ENCODE results near the gene CCND1.

Gene CCND1

DNA sequence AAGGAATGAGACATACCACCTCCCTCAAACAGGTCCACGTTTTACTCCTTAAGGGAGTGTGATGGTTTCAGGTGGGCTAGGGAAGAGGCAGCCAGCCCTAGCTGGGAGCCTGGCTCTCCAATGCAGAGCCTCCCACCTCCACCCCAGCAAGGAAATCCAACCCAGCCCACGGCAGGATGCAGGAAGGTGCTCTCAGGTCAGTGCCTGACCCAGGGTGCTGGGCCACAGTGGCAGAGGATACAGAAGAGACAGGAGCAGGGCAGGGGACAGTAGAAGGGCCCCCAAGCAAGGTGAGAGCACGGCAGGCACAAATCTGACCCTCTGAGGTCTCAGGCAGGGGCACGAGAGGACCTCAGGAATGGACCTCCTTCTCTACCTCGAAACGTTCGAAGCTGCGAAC lies 26.9 kb upstream of the CCND1 start:
- H2BK12ac ChIP-seq (ENCODE audit: low read length): no peak overlapping the region
- H3K4me2 ChIP-seq (ENCODE audit: insufficient read depth, low read length, poor library complexity, severe bottlenecking): no peak overlapping the region
- H4K8ac ChIP-seq (ENCODE audit: low read depth, low read length): no peak overlapping the region
- no peak overlapping the region for H3K23ac ChIP-seq (ENCODE audit: low read depth, low read length, poor library complexity)
- no peaks in the 10 kb centered on the region for H3K36me3 ChIP-seq (replicated peaks in 1 of 2; ENCODE audit: control insufficient read depth in 2 of 2, insufficient read depth in 2 of 2, low read length in 2 of 2)
- no peak overlapping the region for H2BK15ac ChIP-seq (ENCODE audit: low read length)
- H3K4me1 ChIP-seq (ENCODE audit: control insufficient read depth in 2 of 2, insufficient read depth in 1 of 2, low read depth in 1 of 2, low read length in 2 of 2): peaks cover 0 to 3% of the 10 kb centered on the region in 2 donors
- H3K9ac ChIP-seq (ENCODE audit: low read depth, low read length, poor library complexity): no peak overlapping the region
- no peaks in the 10 kb centered on the region for H3K79me1 ChIP-seq (ENCODE audit: low read depth, low read length)
- no peak overlapping the region for H2AK5ac ChIP-seq (ENCODE audit: low read depth, low read length)
- no peak overlapping the region for H2AFZ ChIP-seq (ENCODE audit: low read length)
- no peak for DNase-seq (ENCODE audit: low spot score)
- H3K9me3 ChIP-seq (replicated peaks in 1 of 2; ENCODE audit: control insufficient read depth in 2 of 2, insufficient read depth in 1 of 2, low read depth in 1 of 2, low read length in 2 of 2): peaks cover 3 to 7% of the 10 kb centered on the region in 2 donors
- H3K27ac ChIP-seq (replicated peaks; ENCODE audit: low read length): no peak overlapping the region
- no peak overlapping the region for H2BK120ac ChIP-seq (ENCODE audit: low read depth, low read length)
- H3K27me3 ChIP-seq (ENCODE audit: control insufficient read depth in 3 of 3, insufficient read depth in 3 of 3, low read depth in 1 of 3, low read length in 3 of 3): no peaks in the 10 kb centered on the region
- H3K4me3 ChIP-seq (ENCODE audit: low read length in 2 of 2): no peak overlapping the region
- WGBS, 2 donors (ENCODE audit: extremely low coverage in 2 of 2, insufficient read length in 2 of 2, insufficient replicate concordance in 1 of 2): no CpG with 5 or more reads among the region's 8 CpGs
- H3K14ac ChIP-seq (ENCODE audit: low read length): no peak overlapping the region
- H4K91ac ChIP-seq (ENCODE audit: low read depth, low read length, poor library complexity): no peak overlapping the region
- no peak overlapping the region for H3K18ac ChIP-seq (ENCODE audit: low read length)
- no peak overlapping the region for H3K4ac ChIP-seq (ENCODE audit: low read length)
- H2BK5ac ChIP-seq (ENCODE audit: low read length): no peak overlapping the region

DNA sequence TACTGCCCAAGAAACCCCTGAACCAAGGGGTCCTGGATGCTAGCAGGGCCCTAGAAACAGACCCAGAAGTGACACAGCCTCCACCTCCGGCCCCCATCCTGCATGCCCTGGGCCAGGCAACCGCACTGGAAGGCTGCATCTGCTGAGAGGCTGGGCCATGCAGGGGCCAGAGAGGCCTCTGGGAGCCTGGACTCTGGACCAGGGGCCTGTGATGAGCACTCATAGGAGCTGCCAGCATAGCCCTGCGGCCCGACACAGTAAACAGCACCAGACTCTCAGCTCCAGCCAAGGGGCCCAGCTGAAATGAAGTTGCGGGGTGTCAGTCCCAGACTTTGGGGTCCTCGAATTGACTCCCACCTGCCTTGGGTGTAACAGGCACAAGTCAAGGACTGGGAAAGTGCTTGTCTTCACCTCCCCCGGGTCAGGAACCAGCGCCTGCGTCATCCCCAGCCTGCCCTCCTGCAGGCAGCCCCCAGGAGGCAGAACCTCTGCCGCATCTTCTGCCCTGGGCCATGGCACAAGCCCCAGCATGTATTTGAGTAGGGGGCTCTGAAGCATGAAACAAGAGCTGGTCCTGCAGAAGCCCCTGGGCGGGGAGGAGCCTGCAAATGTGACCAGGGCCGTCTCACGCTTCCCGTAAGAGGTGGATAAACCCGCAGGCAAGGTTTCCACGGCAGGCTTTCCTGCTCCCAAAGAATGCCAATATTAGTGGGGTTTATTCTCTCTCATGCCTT lies 25.2 kb upstream of the CCND1 start:
- Histone ChIP-seq H2BK15ac (ENCODE audit: low read length) (no peak overlapping the region), H3K36me3 (replicated peaks in 1 of 2; ENCODE audit: control insufficient read depth in 2 of 2, insufficient read depth in 2 of 2, low read length in 2 of 2) (no peaks in the 10 kb centered on the region), H3K9me3 (replicated peaks in 1 of 2; ENCODE audit: control insufficient read depth in 2 of 2, insufficient read depth in 1 of 2, low read depth in 1 of 2, low read length in 2 of 2) (no peaks in the 10 kb centered on the region), H3K27me3 (ENCODE audit: control insufficient read depth in 3 of 3, insufficient read depth in 3 of 3, low read depth in 1 of 3, low read length in 3 of 3) (no peaks in the 10 kb centered on the region), H3K4me2 (ENCODE audit: insufficient read depth, low read length, poor library complexity, severe bottlenecking) (no peak overlapping the region), H3K4ac (ENCODE audit: low read length) (peak overlapping the region; percentile 29), H3K14ac (ENCODE audit: low read length) (peak overlapping the region; percentile 86), H2BK120ac (ENCODE audit: low read depth, low read length) (peak overlapping the region; percentile 73), H4K8ac (ENCODE audit: low read depth, low read length) (peak overlapping the region; percentile 49), H3K4me3 (ENCODE audit: low read length in 2 of 2) (no peak overlapping the region), H4K91ac (ENCODE audit: low read depth, low read length, poor library complexity) (no peak overlapping the region), H3K27ac (replicated peaks; ENCODE audit: low read length) (no peak overlapping the region), H3K79me1 (ENCODE audit: low read depth, low read length) (no peaks in the 10 kb centered on the region), H3K9ac (ENCODE audit: low read depth, low read length, poor library complexity) (no peak overlapping the region), H3K23ac (ENCODE audit: low read depth, low read length, poor library complexity) (peak overlapping the region; percentile 36), H3K18ac (ENCODE audit: low read length) (peak overlapping the region; percentile 58), H3K4me1 (ENCODE audit: control insufficient read depth in 2 of 2, insufficient read depth in 1 of 2, low read depth in 1 of 2, low read length in 2 of 2) (peaks cover 0 to 3% of the 10 kb centered on the region in 2 donors), H2AFZ (ENCODE audit: low read length) (no peak overlapping the region), H2BK5ac (ENCODE audit: low read length) (peak overlapping the region; percentile 76), H2AK5ac (ENCODE audit: low read depth, low read length) (peak overlapping the region; percentile 91), H2BK12ac (ENCODE audit: low read length) (no peak overlapping the region)
- no peak for DNase-seq (ENCODE audit: low spot score)
- WGBS, 2 donors (ENCODE audit: extremely low coverage in 2 of 2, insufficient read length in 2 of 2, insufficient replicate concordance in 1 of 2): no CpG with 5 or more reads among the region's 16 CpGs

DNA sequence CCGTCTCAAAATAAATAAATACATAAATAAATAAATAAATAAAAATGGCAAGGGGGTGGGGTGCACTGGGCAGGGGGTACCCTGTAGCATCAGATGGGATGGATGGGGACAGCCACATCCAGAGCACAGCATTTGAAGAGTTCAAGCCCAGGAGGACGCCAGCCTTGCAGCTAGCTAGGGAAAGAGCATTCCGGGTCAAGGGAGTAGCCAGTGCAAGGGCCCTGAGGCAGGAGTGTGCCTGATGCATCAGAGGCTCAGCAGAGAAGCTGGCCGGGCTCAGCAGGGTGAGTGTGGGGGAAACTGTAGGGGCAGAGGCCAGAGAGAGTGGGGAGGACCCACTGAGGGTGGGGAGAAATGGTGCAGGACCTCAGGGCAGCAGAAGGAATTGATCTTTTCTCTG lies 23.7 kb upstream of the CCND1 start:
- WGBS, 2 donors (ENCODE audit: extremely low coverage in 2 of 2, insufficient read length in 2 of 2, insufficient replicate concordance in 1 of 2): no CpG with 5 or more reads among the region's 4 CpGs
- peak overlapping the region; percentile 47 for H2AK5ac ChIP-seq (ENCODE audit: low read depth, low read length)
- H3K79me1 ChIP-seq (ENCODE audit: low read depth, low read length): no peaks in the 10 kb centered on the region

DNA sequence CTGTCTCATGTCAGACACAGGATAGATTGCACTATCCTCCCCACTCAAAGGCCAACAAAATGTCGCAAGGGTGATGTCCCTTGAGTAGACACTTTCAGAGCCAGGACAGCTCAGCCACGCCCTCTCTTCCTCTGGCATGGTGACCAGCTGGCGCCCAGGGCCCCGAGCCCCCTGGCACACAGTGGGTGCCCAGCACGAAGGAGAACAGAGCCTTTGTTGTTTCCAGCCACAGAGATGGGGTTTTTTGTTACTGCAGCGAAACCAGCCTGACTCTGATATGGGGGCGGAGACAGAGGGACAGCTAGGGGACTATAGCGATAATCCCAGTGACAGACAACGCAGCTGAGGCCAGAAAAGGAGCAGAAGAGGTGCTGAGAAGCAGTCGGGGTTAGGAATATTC lies 23.3 kb upstream of the CCND1 start:
- DNase-seq (ENCODE audit: low spot score): no peak
- Histone ChIP-seq H3K4me3 (ENCODE audit: low read length in 2 of 2) (no peak overlapping the region), H4K91ac (ENCODE audit: low read depth, low read length, poor library complexity) (no peak overlapping the region), H2AFZ (ENCODE audit: low read length) (no peak overlapping the region), H4K8ac (ENCODE audit: low read depth, low read length) (no peak overlapping the region), H3K27me3 (ENCODE audit: control insufficient read depth in 3 of 3, insufficient read depth in 3 of 3, low read depth in 1 of 3, low read length in 3 of 3) (no peaks in the 10 kb centered on the region), H2BK5ac (ENCODE audit: low read length) (no peak overlapping the region), H3K27ac (replicated peaks; ENCODE audit: low read length) (no peak overlapping the region), H3K4me2 (ENCODE audit: insufficient read depth, low read length, poor library complexity, severe bottlenecking) (no peak overlapping the region), H3K9ac (ENCODE audit: low read depth, low read length, poor library complexity) (no peak overlapping the region), H3K4me1 (ENCODE audit: control insufficient read depth in 2 of 2, insufficient read depth in 1 of 2, low read depth in 1 of 2, low read length in 2 of 2) (peaks cover 0 to 3% of the 10 kb centered on the region in 2 donors), H3K9me3 (replicated peaks in 1 of 2; ENCODE audit: control insufficient read depth in 2 of 2, insufficient read depth in 1 of 2, low read depth in 1 of 2, low read length in 2 of 2) (no peaks in the 10 kb centered on the region), H3K36me3 (replicated peaks in 1 of 2; ENCODE audit: control insufficient read depth in 2 of 2, insufficient read depth in 2 of 2, low read length in 2 of 2) (no peaks in the 10 kb centered on the region), H2BK120ac (ENCODE audit: low read depth, low read length) (no peak overlapping the region), H2BK15ac (ENCODE audit: low read length) (no peak overlapping the region), H3K18ac (ENCODE audit: low read length) (no peak overlapping the region), H3K4ac (ENCODE audit: low read length) (no peak overlapping the region), H3K23ac (ENCODE audit: low read depth, low read length, poor library complexity) (no peak overlapping the region), H3K14ac (ENCODE audit: low read length) (peak overlapping the region; percentile 47), H2BK12ac (ENCODE audit: low read length) (no peak overlapping the region), H2AK5ac (ENCODE audit: low read depth, low read length) (peak overlapping the region; percentile 47), H3K79me1 (ENCODE audit: low read depth, low read length) (no peaks in the 10 kb centered on the region)
- WGBS, 2 donors (ENCODE audit: extremely low coverage in 2 of 2, insufficient read length in 2 of 2, insufficient replicate concordance in 1 of 2): no CpG with 5 or more reads among the region's 10 CpGs

More for the DNA sequence above, 23.7 kb upstream of the CCND1 start:
- Histone ChIP-seq H4K91ac (ENCODE audit: low read depth, low read length, poor library complexity) (no peak overlapping the region), H2BK5ac (ENCODE audit: low read length) (no peak overlapping the region), H3K9me3 (replicated peaks in 1 of 2; ENCODE audit: control insufficient read depth in 2 of 2, insufficient read depth in 1 of 2, low read depth in 1 of 2, low read length in 2 of 2) (no peaks in the 10 kb centered on the region), H3K4me3 (ENCODE audit: low read length in 2 of 2) (no peak overlapping the region), H3K23ac (ENCODE audit: low read depth, low read length, poor library complexity) (no peak overlapping the region), H3K9ac (ENCODE audit: low read depth, low read length, poor library complexity) (no peak overlapping the region), H4K8ac (ENCODE audit: low read depth, low read length) (no peak overlapping the region), H2BK15ac (ENCODE audit: low read length) (no peak overlapping the region), H3K27ac (replicated peaks; ENCODE audit: low read length) (no peak overlapping the region), H3K27me3 (ENCODE audit: control insufficient read depth in 3 of 3, insufficient read depth in 3 of 3, low read depth in 1 of 3, low read length in 3 of 3) (no peaks in the 10 kb centered on the region), H3K4me2 (ENCODE audit: insufficient read depth, low read length, poor library complexity, severe bottlenecking) (no peak overlapping the region), H3K4ac (ENCODE audit: low read length) (no peak overlapping the region), H3K18ac (ENCODE audit: low read length) (peak overlapping the region; percentile 27), H3K14ac (ENCODE audit: low read length) (peak overlapping the region; percentile 47), H2BK120ac (ENCODE audit: low read depth, low read length) (no peak overlapping the region), H3K4me1 (ENCODE audit: control insufficient read depth in 2 of 2, insufficient read depth in 1 of 2, low read depth in 1 of 2, low read length in 2 of 2) (peaks cover 0 to 3% of the 10 kb centered on the region in 2 donors), H3K36me3 (replicated peaks in 1 of 2; ENCODE audit: control insufficient read depth in 2 of 2, insufficient read depth in 2 of 2, low read length in 2 of 2) (no peaks in the 10 kb centered on the region), H2BK12ac (ENCODE audit: low read length) (no peak overlapping the region), H2AFZ (ENCODE audit: low read length) (no peak overlapping the region)
- no peak for DNase-seq (ENCODE audit: low spot score)

Data from neuronal stem cell (in vitro differentiated cells).